SH-SY5Y (cell line): ENCODE measurements around the gene LNX1.

Source experiments
- GATA2 ChIP-seq: IDR thresholded peaks from 2 replicates; pipeline ENCODE4 v1.6.1; 2011; ENCODE audit warnings: mild to moderate bottlenecking, low read depth, low read length
- GATA3 ChIP-seq: IDR thresholded peaks from 2 replicates; pipeline ENCODE4 v1.6.1; 2011; ENCODE audit warnings: low read depth, mild to moderate bottlenecking, low read length, moderate library complexity

DNA sequence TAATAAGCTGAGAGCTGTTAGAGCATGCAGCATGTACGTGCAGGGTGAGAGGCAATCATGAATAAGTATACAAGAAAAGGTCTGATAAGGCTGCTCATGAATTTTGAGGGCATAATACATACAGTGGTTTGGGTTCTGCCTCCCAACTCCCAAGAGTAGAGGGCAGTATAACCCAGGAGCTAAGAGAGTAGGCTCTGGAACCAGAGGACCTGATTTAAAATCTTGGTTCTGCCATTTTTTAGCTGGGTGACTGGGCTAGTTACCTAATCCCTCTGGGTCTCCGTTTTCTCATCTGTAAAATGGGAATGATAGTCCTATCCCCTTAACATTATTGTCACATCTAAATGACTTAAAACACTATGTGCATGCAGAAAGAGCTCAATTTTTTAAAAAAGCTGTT is 85.3 kb downstream of the LNX1 start:
- TF ChIP-seq GATA2 (no peak), GATA3 (no peak)
